ENCODE results near the gene ALDH3B1. TPM values are rescaled to one million over a fixed set of nuclear protein-coding genes. Genes with fewer than 3 reads are reported as not detected.

Gene ALDH3B1
- total RNA-seq, 1 donor from 2014 or later = 0.35 TPM

DNA sequence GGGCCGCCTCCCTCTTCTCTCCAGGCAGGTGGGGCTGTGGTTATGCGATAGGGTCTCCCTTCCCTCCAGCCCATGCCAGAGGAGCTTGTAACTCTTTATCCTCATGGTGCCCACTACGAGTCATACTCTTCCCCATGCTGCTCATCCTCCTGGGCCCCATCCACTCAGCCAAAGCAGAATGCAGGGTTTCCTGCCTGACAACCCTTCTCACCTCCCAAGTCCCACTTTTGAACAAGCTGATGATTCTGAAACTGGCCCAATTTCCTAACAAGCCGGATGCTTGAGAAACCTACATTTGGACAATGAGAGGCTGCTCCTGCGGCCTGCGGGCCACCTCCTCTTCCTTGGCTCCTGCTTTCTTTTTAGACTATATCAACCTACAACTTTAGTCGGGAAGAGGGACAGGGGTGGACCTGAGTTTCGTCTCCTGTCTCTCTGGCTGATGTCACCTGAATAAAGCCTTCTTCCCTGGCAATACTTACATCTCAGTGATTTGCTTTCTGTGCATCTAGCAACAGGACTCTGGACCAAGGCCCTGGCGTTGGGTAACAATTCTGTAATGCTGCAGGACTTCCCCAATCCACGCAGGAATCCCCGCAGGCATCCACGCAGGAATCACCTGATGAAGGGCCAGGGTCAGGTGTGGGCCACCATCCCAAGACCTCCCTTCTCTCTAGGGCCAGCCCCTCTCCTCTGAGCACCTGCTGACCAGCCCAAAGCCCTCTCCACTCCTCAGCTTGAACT is 18.8 kb downstream of the ALDH3B1 start:
- Mint-ChIP-seq H3K27me3 (ENCODE audit: low read depth) (no peaks in the 10 kb centered on the region), H3K9me3 (peaks cover 5% of the 10 kb centered on the region), H3K4me3 (peak overlapping the region; percentile 92), H3K4me1 (peaks cover 27% of the 10 kb centered on the region), H3K27ac (ENCODE audit: unreplicated experiment) (peak overlapping the region; percentile 31), H3K36me3 (ENCODE audit: low read depth) (peaks cover 9% of the 10 kb centered on the region)
- DNase-seq (ENCODE audit: low read depth, low spot score) = no peak
- TF ChIP-seq, protein P1, sequence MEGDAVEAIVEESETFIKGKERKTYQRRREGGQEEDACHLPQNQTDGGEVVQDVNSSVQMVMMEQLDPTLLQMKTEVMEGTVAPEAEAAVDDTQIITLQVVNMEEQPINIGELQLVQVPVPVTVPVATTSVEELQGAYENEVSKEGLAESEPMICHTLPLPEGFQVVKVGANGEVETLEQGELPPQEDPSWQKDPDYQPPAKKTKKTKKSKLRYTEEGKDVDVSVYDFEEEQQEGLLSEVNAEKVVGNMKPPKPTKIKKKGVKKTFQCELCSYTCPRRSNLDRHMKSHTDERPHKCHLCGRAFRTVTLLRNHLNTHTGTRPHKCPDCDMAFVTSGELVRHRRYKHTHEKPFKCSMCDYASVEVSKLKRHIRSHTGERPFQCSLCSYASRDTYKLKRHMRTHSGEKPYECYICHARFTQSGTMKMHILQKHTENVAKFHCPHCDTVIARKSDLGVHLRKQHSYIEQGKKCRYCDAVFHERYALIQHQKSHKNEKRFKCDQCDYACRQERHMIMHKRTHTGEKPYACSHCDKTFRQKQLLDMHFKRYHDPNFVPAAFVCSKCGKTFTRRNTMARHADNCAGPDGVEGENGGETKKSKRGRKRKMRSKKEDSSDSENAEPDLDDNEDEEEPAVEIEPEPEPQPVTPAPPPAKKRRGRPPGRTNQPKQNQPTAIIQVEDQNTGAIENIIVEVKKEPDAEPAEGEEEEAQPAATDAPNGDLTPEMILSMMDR (conservative IDR thresholded peaks at IDR 0.05) = no peak

DNA sequence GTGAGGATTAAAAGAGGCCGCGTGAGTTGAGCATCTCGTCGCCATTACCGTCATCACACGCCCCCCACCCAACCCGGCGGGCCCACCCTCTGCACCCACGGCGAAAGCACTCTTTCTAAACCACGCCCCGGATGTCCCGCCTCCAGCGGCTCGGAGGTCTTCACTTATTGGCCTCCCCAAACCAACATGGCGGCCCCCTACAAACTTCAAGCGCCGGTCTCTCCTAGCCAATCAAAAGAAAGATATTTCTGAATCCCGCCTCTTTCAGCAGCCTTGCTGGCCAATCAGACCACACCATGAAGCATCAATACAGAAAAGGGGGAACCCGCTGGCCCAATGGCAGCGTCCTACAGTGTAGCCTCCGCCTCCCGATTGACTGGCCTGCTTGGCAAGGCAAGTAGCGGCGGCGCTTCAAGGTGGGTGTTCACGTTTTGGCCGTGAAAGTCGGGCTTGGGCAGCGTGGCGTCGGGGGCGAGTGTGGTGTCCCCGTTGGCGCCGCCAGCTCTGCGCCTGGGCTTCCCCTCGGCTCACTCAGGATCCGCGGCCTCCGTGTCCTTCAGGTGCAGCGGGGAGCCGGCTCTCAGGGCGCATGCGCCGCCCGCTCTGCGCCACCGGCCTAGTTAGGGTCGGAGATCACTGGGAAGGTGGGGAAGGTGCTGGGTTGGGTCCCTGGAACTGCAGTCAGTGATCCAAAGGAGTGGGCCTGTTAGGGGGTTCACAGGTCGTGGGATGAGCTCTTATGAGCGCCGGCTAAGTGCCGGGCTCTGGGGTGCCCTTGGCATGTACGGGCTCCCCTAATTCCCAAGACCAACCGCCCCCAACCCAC is 20.4 kb downstream of the ALDH3B1 start, which contains the start of gene NDUFS8:
TSS of gene NDUFS8 (plus strand) at position 364 of the 826 bp plus-strand sequence. CDS start 1,471 bp downstream, outside the sequence.
- H3K27ac Mint-ChIP-seq (ENCODE audit: unreplicated experiment) = peak within 1 kb of the TSS; percentile 93
- H3K9me3 Mint-ChIP-seq = no peaks in the 10 kb centered on the region
- H3K27me3 Mint-ChIP-seq (ENCODE audit: low read depth) = no peaks in the 10 kb centered on the region
- TF ChIP-seq, protein P1 (conservative IDR thresholded peaks at IDR 0.05) = no peak
- H3K4me3 Mint-ChIP-seq = peak within 1 kb of the TSS; percentile 92
- H3K4me1 Mint-ChIP-seq = peaks cover 27% of the 10 kb centered on the region
- DNase-seq (ENCODE audit: low read depth, low spot score) = peak; percentile 90
- H3K36me3 Mint-ChIP-seq (ENCODE audit: low read depth) = peaks cover under 1% of the 10 kb centered on the region

DNA sequence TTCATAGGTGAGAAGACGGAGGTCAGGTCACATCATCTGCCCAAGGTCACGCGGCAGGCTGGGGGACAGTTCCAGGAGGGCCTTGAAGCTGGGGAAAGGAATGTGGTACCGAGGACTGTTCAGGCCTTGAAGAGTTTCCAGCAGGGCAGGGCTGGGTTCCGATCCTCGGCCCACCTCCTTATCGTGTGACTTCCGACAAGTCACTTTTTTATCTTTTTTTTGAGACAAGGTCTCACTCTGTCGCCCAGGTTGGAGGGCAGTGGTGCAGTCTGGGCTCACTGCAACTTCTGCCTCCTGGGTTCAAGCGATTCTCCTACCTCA is 21.0 kb downstream of the ALDH3B1 start:
- Mint-ChIP-seq H3K4me1 (peaks cover 27% of the 10 kb centered on the region), H3K27me3 (ENCODE audit: low read depth) (no peaks in the 10 kb centered on the region), H3K9me3 (no peaks in the 10 kb centered on the region), H3K36me3 (ENCODE audit: low read depth) (no peaks in the 10 kb centered on the region), H3K4me3 (peak overlapping the region; percentile 92), H3K27ac (ENCODE audit: unreplicated experiment) (peak overlapping the region; percentile 81)
- no peak for DNase-seq (ENCODE audit: low read depth, low spot score)
- TF ChIP-seq, protein P1 (conservative IDR thresholded peaks at IDR 0.05) = no peak

DNA sequence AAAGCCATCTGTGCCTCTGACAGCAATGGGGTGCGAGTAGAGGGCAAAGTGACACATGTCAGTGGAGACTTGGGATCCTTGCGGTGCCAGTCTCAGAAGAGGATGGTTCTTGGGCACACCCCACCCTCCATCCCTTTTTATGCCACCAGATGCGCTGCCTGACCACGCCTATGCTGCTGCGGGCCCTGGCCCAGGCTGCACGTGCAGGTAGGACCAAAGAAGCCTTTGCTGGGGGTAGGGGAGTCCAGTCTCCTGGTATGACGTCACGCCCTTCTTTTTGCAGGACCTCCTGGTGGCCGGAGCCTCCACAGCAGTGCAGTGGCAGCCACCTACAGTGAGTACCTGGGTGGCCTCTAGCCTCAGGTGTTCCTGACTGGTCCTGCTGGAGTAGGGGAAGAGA is 21.9 kb downstream of the ALDH3B1 start:
- H3K9me3 Mint-ChIP-seq = no peaks in the 10 kb centered on the region
- no peaks in the 10 kb centered on the region for H3K36me3 Mint-ChIP-seq (ENCODE audit: low read depth)
- peak overlapping the region; percentile 92 for H3K4me3 Mint-ChIP-seq
- TF ChIP-seq, protein P1 (conservative IDR thresholded peaks at IDR 0.05) = no peak
- no peak overlapping the region for H3K27ac Mint-ChIP-seq (ENCODE audit: unreplicated experiment)
- H3K27me3 Mint-ChIP-seq (ENCODE audit: low read depth) = no peaks in the 10 kb centered on the region
- DNase-seq (ENCODE audit: low read depth, low spot score) = no peak
- peaks cover 27% of the 10 kb centered on the region for H3K4me1 Mint-ChIP-seq

DNA sequence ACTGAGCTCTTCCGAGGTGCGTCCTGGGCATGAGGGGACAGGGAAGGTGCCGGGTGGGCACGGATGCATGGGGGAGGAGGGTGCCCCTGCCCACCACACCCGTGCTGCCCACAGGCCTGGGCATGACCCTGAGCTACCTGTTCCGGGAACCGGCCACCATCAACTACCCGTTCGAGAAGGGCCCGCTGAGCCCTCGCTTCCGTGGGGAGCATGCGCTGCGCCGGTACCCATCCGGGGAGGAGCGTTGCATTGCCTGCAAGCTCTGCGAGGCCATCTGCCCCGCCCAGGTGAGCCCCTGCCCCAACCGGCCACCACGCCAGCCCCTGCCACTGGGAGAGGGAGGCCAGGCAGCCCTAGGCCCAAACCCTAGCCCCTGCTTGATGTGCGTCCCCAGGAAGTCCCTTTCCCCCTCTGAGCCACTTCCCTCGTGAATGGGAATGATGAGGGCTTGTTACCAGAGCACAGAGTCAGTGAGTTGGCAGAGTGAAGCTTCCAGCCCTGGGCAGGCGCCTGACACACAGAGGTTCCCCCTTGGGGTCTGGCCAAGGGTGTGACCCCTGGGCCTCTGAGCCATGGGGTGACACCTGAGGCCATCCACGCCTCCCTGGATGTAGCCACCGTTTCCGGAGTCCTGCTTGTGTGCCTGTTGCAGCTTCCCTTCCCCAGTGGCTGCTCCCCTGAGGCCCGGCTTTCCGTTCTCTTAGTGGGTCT is 23.0 kb downstream of the ALDH3B1 start:
- H3K9me3 Mint-ChIP-seq = no peaks in the 10 kb centered on the region
- peaks cover 27% of the 10 kb centered on the region for H3K4me1 Mint-ChIP-seq

More for the DNA sequence above, 23.0 kb downstream of the ALDH3B1 start:
- H3K27ac Mint-ChIP-seq (ENCODE audit: unreplicated experiment) = no peak overlapping the region
- no peaks in the 10 kb centered on the region for H3K36me3 Mint-ChIP-seq (ENCODE audit: low read depth)
- H3K4me3 Mint-ChIP-seq = no peak overlapping the region
- no peak for DNase-seq (ENCODE audit: low read depth, low spot score)
- no peaks in the 10 kb centered on the region for H3K27me3 Mint-ChIP-seq (ENCODE audit: low read depth)
- TF ChIP-seq, protein P1 (conservative IDR thresholded peaks at IDR 0.05) = no peak
